AG09319 (cell line): ENCODE data around the gene REV3L.

Experiments used
- DNase-seq: peaks from one replicate; pipeline ENCODE4 v3.0.0-alpha.2; 2010; ENCODE audit warnings: low read depth; ENCODE audit errors: extremely low read depth
- TF ChIP-seq, protein P1 (sequence below): IDR thresholded peaks from 2 replicates; pipeline ENCODE4 v1.5.1; 2011; ENCODE audit warnings: low read depth, mild to moderate bottlenecking, inconsistent platforms, low read length, moderate library complexity

The REV3L gene, protein sequence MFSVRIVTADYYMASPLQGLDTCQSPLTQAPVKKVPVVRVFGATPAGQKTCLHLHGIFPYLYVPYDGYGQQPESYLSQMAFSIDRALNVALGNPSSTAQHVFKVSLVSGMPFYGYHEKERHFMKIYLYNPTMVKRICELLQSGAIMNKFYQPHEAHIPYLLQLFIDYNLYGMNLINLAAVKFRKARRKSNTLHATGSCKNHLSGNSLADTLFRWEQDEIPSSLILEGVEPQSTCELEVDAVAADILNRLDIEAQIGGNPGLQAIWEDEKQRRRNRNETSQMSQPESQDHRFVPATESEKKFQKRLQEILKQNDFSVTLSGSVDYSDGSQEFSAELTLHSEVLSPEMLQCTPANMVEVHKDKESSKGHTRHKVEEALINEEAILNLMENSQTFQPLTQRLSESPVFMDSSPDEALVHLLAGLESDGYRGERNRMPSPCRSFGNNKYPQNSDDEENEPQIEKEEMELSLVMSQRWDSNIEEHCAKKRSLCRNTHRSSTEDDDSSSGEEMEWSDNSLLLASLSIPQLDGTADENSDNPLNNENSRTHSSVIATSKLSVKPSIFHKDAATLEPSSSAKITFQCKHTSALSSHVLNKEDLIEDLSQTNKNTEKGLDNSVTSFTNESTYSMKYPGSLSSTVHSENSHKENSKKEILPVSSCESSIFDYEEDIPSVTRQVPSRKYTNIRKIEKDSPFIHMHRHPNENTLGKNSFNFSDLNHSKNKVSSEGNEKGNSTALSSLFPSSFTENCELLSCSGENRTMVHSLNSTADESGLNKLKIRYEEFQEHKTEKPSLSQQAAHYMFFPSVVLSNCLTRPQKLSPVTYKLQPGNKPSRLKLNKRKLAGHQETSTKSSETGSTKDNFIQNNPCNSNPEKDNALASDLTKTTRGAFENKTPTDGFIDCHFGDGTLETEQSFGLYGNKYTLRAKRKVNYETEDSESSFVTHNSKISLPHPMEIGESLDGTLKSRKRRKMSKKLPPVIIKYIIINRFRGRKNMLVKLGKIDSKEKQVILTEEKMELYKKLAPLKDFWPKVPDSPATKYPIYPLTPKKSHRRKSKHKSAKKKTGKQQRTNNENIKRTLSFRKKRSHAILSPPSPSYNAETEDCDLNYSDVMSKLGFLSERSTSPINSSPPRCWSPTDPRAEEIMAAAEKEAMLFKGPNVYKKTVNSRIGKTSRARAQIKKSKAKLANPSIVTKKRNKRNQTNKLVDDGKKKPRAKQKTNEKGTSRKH (N-terminal part only)

DNA sequence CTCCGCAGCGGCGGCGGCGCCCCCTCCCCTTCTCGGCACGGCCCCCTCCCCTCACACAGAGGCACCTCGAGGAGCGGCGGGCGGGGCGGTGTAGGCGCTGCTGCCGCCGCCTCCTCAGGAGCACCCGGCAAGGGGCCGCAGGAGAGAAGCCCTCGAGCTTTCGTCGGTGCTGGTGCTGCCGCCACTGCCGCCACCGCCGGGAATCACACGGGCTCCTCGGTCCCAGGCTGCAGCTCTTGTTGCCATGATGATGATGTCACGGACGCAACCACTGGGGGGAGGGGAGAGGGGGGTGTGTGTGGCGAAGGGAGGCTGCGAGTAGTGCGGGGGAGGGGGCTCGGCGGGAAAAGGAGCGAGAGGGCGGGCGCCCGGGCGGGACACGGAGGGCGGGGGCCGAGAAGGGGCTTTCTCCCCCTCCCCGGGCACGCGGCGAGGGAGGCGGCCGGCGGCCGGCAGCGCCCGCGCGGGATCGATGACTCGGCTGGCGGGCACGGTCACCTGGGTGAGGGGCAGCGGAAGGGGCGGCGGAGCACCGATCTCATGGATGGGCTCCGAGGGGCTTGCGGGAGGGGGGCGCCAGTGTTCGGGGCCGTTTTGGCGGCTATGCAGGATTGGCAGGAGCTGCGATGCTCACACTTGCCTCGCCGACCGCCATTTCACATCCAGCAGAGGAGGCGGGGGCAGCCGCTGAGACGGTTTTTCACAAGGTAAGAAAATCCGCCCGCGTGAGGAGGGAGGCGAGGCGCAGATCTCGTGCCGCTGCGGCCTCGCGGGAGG lies at the start of gene REV3L:
REV3L (minus strand) TSS at position 260 of the 777 bp plus-strand sequence. CDS start 330 bp downstream, outside the sequence.
- TF ChIP-seq, protein P1, sequence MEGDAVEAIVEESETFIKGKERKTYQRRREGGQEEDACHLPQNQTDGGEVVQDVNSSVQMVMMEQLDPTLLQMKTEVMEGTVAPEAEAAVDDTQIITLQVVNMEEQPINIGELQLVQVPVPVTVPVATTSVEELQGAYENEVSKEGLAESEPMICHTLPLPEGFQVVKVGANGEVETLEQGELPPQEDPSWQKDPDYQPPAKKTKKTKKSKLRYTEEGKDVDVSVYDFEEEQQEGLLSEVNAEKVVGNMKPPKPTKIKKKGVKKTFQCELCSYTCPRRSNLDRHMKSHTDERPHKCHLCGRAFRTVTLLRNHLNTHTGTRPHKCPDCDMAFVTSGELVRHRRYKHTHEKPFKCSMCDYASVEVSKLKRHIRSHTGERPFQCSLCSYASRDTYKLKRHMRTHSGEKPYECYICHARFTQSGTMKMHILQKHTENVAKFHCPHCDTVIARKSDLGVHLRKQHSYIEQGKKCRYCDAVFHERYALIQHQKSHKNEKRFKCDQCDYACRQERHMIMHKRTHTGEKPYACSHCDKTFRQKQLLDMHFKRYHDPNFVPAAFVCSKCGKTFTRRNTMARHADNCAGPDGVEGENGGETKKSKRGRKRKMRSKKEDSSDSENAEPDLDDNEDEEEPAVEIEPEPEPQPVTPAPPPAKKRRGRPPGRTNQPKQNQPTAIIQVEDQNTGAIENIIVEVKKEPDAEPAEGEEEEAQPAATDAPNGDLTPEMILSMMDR: no peak
- DNase-seq: peak; percentile 85

DNA sequence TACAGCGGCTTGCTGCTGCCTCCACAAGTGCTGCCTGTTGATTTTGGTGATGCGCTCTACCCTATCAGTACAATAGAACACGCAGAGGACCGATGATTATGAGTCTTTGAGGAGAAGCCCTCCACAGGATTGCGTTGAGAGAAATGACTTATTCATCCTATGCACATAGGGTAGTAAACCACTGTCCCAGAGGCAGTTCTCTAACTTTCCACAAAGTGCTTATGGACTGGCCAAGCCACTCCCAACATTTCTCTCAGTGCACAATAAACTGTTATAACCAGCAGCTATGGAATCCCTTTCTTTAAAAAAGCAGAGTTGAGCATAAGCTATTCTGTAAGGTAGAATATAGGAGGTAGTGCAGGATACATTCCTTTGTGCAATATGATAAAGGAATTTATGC lies 48.2 kb upstream of the REV3L start:
- no peak for DNase-seq
- TF ChIP-seq, protein P1: no peak

DNA sequence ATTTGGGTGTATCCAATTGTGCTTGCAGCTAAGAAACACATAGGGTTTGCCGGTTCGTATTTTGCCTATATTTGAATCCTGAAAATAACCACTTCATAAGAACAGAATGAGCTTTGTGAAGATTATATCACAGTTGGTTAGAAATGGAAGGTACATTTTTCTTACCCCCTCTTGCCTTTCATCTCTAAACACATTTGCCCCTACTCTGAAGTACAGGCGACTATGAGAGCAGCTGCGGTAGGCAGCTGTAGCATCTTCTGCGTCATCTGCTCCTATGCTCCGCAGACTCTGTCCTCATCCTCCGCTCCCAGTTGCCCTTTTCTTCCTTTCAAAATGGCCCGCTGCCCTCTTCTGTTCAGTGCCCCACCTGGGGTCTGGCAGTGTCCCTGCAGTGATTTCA lies 47.6 kb upstream of the REV3L start:
- no peak for DNase-seq
- TF ChIP-seq, protein P1: no peak

DNA sequence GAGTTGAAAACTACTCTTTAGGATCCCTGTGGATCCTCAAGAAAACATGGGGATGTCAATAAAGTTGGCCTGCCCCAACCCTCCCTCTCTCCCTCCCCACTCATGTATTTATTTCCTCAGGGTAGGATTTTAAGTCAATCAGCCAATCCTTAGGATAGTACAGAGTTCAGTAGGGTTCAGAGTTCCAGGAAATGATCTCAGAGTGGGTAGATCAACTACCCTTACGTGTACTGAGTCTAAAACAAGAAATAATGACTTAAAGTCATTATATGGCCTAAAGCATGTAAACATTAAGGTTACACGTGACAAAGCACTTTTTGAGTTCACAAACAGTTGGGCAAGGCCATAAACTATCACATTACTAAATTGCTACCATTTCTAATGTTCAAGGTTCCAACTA lies 47.2 kb upstream of the REV3L start:
- TF ChIP-seq, protein P1: no peak
- no peak for DNase-seq

DNA sequence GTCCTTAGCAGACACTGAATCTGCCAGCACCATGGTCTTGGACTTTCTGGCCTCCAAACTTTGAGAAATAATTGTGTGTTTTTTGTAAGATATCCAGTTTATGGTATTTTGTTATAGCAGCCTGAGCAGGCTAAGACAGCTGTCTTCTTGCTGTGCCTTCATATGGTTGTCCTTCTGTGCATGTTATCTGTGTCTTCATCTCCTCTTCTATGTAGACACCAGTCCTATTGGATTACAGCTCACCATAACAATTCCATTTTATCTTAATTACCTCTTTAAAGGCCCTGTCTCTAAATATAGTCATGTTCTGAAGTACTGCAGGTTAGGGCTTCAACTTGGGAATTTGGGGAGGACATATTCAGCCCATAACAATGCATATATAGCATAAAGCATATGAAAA lies 44.3 kb upstream of the REV3L start:
- no peak for DNase-seq
- TF ChIP-seq, protein P1: no peak

DNA sequence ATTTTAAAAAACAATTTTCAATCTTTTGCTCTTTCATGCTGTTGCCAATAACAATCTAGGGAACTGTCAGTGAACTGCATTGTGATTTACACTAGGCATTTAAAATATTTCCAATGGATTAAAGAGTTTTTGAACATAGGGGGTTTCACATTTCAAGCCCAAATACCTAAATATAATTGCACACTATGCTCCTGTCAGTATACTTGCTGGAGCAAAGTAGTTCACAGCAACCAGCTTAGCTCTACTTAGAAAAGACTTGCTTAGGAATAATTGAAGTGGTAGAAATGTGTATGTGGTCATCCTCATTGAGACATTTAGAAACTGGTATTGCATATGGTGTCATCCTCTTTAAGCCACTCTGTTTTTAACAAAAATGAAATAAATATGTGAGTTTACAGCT lies 41.7 kb upstream of the REV3L start:
- TF ChIP-seq, protein P1: no peak
- no peak for DNase-seq
